Mammary epithelial cell (primary cell): ENCODE measurements around the gene IL27RA.

ENCODE experiments used
- EZH2 ChIP-seq: IDR thresholded peaks from 2 replicates; pipeline ENCODE4 v1.6.1; 2012; ENCODE audit warnings: low read length, inconsistent platforms, borderline replicate concordance
- TF ChIP-seq, protein P1 (sequence below), 2 donors: IDR thresholded peaks in 1 of 2; conservative IDR thresholded peaks in 1 of 2; 2 replicates each; pipeline ENCODE4 v1.5.1; 2011 to 2012; ENCODE audit warnings: inconsistent platforms in 2 of 2, low read length in 2 of 2, mild to moderate bottlenecking in 2 of 2, control low read depth in 1 of 2, low read depth in 1 of 2; ENCODE audit not compliant: insufficient read depth in 1 of 2; ENCODE audit errors: extremely low read depth in 1 of 2

DNA sequence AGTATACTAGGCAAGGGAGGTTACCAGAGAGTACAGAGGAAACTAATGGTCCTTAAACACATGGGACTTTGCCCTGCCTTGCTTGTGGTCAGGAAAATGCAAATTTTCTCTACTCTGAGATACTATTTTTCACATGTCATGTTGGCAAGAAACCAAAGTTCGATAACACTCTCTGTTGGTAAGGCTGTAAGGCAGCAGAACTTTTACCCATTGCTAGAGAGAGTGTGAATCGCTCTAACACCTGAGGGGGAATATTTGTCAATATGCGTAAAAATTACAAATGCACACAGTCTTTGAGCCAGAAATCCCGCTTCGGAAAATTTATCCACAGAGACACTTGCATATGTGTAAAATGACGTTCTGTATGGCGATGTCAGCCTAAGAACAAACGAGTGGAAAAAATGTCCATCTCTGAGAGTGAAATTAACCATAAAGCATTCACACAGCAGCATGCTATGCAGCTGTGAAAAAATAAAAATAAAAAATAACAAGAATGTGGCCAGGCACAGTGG, 16.0 kb upstream of the IL27RA start:
- TF ChIP-seq, protein P1, sequence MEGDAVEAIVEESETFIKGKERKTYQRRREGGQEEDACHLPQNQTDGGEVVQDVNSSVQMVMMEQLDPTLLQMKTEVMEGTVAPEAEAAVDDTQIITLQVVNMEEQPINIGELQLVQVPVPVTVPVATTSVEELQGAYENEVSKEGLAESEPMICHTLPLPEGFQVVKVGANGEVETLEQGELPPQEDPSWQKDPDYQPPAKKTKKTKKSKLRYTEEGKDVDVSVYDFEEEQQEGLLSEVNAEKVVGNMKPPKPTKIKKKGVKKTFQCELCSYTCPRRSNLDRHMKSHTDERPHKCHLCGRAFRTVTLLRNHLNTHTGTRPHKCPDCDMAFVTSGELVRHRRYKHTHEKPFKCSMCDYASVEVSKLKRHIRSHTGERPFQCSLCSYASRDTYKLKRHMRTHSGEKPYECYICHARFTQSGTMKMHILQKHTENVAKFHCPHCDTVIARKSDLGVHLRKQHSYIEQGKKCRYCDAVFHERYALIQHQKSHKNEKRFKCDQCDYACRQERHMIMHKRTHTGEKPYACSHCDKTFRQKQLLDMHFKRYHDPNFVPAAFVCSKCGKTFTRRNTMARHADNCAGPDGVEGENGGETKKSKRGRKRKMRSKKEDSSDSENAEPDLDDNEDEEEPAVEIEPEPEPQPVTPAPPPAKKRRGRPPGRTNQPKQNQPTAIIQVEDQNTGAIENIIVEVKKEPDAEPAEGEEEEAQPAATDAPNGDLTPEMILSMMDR (conservative IDR thresholded peaks at IDR 0.05 in 1 of 2, IDR thresholded peaks at IDR 0.05 in 1 of 2; ENCODE audit: extremely low read depth in 1 of 2, insufficient read depth in 1 of 2, low read depth in 1 of 2, low read length in 2 of 2), result no peak
- TF ChIP-seq EZH2, result no peak
